ENCODE results near the gene NPEPL1. TPM values are rescaled to one million over a fixed set of nuclear protein-coding genes. Genes with fewer than 3 reads are reported as not detected.

The NPEPL1 gene
- total and polyA plus RNA-seq, 11 donors = 18.1 to 33.4 (median 30.1) TPM

GRCh38 chr20:58746620-58747019, 54.0 kb downstream of the NPEPL1 start:
- 58 to 71% (median 64%) methylated on average over 11 of the region's 11 CpGs for whole genome bisulfite sequencing, 4 donors
- Histone ChIP-seq H3K4me3 (no peak overlapping the region), H3K36me3 (no peaks in the 10 kb centered on the region), H3K27me3 (peaks cover 0 to 34% (median 3%) of the 10 kb centered on the region in 9 donors), H3K27ac (no peak overlapping the region), H3K4me1 (peaks cover 0 to 4% (median 0%) of the 10 kb centered on the region in 12 donors), H3K9me3 (no peaks in the 10 kb centered on the region)
- TF ChIP-seq CTCF (IDR thresholded peaks at IDR 0.05) = no peak
- no peak for TF ChIP-seq POLR2A (IDR thresholded peaks at IDR 0.05)
- intact Hi-C loops (cut with DNase I) = no loop called here
- no peak for DNase-seq
- peak in 1 of 4 donors; percentile 47 for ATAC-seq

DNA sequence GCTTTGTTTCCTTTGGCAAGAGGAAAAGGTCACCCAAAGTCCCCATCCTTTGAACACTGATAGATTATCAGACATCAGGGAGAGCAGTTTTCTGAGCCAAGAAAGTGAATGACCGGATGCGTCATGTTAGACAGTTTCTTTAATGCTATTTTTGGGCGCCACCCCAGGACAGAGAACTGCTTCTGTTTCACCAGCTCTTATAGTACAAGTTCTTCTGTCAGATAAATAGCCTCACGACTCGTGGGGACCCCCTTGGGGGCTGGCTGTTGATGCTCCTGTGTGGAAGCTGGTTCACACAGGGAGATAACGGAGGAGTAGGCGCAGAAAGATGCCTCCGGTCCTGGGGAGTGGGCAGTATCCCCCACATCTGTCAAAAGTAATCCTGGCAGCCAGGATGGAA, 54.6 kb downstream of the NPEPL1 start:
- peak in 1 of 4 donors; percentile 37 for ATAC-seq
- no peaks in the 10 kb centered on the region for H3K36me3 ChIP-seq
- WGBS, 4 donors = 34 to 39% (median 35%) methylated on average over 8 of the region's 8 CpGs
- intact Hi-C loops (cut with DNase I) = no loop called here
- no peak for DNase-seq
- H3K9me3 ChIP-seq = no peaks in the 10 kb centered on the region
- H3K27ac ChIP-seq = no peak overlapping the region
- H3K27me3 ChIP-seq = peaks cover 0 to 38% (median 3%) of the 10 kb centered on the region in 9 donors
- peaks cover 0 to 4% (median 0%) of the 10 kb centered on the region in 12 donors for H3K4me1 ChIP-seq
- TF ChIP-seq CTCF (IDR thresholded peaks at IDR 0.05) (no peak), POLR2A (IDR thresholded peaks at IDR 0.05) (no peak)
- no peak overlapping the region for H3K4me3 ChIP-seq

DNA sequence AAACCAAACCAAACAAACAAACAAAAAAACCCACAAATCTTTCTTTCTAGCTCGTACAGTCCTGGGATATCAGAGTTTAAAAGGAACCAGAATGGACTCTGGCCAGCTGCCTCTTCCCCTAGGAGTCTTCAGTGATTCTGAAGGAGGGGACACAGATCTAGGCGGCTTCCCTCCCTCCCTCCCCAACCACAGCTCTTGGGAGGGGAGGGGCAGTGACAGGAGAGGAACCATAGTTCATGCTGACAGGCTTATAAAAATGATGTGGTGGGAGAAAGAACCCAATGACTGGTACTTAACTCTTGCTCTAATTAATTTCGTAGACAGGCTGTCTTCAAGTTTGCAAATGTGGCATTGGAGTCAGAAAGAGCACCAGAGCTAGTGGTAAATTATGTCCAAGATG, 56.0 kb downstream of the NPEPL1 start:
- H3K27ac ChIP-seq = no peak overlapping the region
- H3K36me3 ChIP-seq = no peaks in the 10 kb centered on the region
- peaks cover 0 to 38% (median 3%) of the 10 kb centered on the region in 9 donors for H3K27me3 ChIP-seq
- no peak for TF ChIP-seq POLR2A (IDR thresholded peaks at IDR 0.05)
- no peak for TF ChIP-seq CTCF (IDR thresholded peaks at IDR 0.05)
- intact Hi-C loops (cut with DNase I) = no loop called here
- ATAC-seq = no peak
- WGBS, 4 donors = 53 to 61% (median 58%) methylated on average over 3 of the region's 3 CpGs
- H3K9me3 ChIP-seq = no peaks in the 10 kb centered on the region
- H3K4me3 ChIP-seq = no peak overlapping the region
- peaks cover 0 to 4% (median 0%) of the 10 kb centered on the region in 12 donors for H3K4me1 ChIP-seq
- no peak for DNase-seq

DNA sequence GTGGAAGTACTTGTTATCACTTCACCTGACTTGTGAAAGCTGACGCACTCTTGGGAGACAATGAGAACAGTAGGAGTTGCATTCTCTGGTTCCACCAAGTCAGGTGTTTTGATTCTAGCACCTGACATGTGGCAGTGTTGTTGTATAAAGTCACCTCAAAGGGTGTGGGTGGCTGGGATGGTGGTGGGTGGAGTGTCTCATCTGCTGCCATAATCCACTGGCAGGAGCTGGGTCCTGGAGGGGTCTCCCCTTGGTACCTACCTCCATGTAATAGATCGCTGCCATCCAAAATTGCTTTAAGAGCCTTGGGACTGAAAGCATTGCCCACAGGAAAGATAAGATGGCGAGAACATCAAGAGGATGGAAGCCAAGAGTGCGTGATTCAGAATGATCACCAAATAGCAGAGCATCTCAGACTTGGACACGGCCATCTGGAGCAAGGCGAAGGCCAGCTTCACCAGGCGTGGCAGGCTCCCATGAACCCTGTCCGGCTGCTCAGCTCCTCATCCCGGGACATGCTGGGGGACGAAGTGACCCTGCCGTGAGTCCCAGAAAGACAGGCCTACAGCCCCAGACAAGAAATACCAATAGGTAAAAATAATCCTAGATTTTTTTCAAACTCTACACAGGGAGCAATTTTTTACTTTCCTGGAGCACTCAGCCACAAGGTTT, 56.6 kb downstream of the NPEPL1 start:
- no peak for ATAC-seq
- TF ChIP-seq POLR2A (IDR thresholded peaks at IDR 0.05) = no peak
- Histone ChIP-seq H3K4me3 (no peak overlapping the region), H3K27ac (no peak overlapping the region), H3K36me3 (no peaks in the 10 kb centered on the region), H3K27me3 (peaks cover 0 to 42% (median 3%) of the 10 kb centered on the region in 9 donors), H3K9me3 (no peaks in the 10 kb centered on the region), H3K4me1 (peaks cover 0 to 4% (median 0%) of the 10 kb centered on the region in 12 donors)
- no peak for DNase-seq
- intact Hi-C loops (cut with DNase I) = no loop called here
- 83 to 92% (median 91%) methylated on average over 11 of the region's 11 CpGs for WGBS, 4 donors
